Keratinocyte (primary cell): Measurements from ENCODE around the gene OR10H5. TPM values are rescaled to one million over a fixed set of nuclear protein-coding genes. Genes with fewer than 3 reads are reported as not detected.
A peak's percentile ranks its signal among the peaks of the same experiment; 100 is the strongest.
"Not testable (repeated sequence)": the region's sequence is repeated elsewhere in the genome, so short reads cannot be mapped to it uniquely, and the experiment has no call there.

Experiments used
- DNase-seq: peaks from one replicate; pipeline ENCODE4 v3.0.0-alpha.2; 2011; ENCODE audit warnings: low read depth, missing footprints, low spot score
- FAIRE-seq: peaks from 2 replicates; lab custom pipeline; 2011; peaks lifted over from hg19 to GRCh38; lab: Jason Lieb, UNC
- H2AFZ ChIP-seq: 2 replicates; pipeline ENCODE4 v1.6.0; 2012; ENCODE audit warnings: low read length, control low read depth, inconsistent platforms; ENCODE audit not compliant: control insufficient read depth
- H3K27ac ChIP-seq: 2 replicates; pipeline ENCODE4 v1.5.1; 2011; ENCODE audit warnings: low read length; ENCODE audit not compliant: control insufficient read depth, insufficient read depth
- H3K27me3 ChIP-seq: 3 replicates; pipeline ENCODE4 v1.6.0; 2011; ENCODE audit warnings: low read length; ENCODE audit not compliant: control insufficient read depth, insufficient read depth; ENCODE audit errors: extremely low read depth
- H3K36me3 ChIP-seq, 2 experiments: 2 replicates in 1 of 2; 3 replicates in 1 of 2; pipeline ENCODE4 v1.5.1; 2011; ENCODE audit warnings: low read length in 2 of 2, mild to moderate bottlenecking in 1 of 2; ENCODE audit not compliant: control insufficient read depth in 2 of 2, insufficient read depth in 2 of 2; ENCODE audit errors: extremely low read depth in 1 of 2
- H3K4me1 ChIP-seq: 3 replicates; pipeline ENCODE4 v1.5.1; 2011; ENCODE audit warnings: low read length; ENCODE audit not compliant: control insufficient read depth, insufficient read depth; ENCODE audit errors: extremely low read depth
- H3K4me2 ChIP-seq: 3 replicates; pipeline ENCODE4 v1.6.0; 2011; ENCODE audit warnings: low read depth, low read length; ENCODE audit not compliant: control insufficient read depth, insufficient read depth; ENCODE audit errors: extremely low read depth
- H3K4me3 ChIP-seq, 3 experiments: fragments of 200-600 bp in 1 of 3; sonication (generic) in 1 of 3; 2 replicates in 2 of 3; 3 replicates in 1 of 3; pipeline ENCODE4 v1.5.1; 2011 to 2016; ENCODE audit warnings: low read length in 3 of 3, mild to moderate bottlenecking in 3 of 3, control low read depth in 2 of 3, inconsistent platforms in 1 of 3, low read depth in 1 of 3, mixed read lengths in 1 of 3, mixed run types in 1 of 3, moderate library complexity in 1 of 3; ENCODE audit not compliant: control insufficient read depth in 2 of 3, insufficient read depth in 2 of 3; ENCODE audit errors: extremely low read depth in 1 of 3
- H3K79me2 ChIP-seq: 2 replicates; pipeline ENCODE4 v1.6.0; 2012; ENCODE audit warnings: low read length; ENCODE audit not compliant: control insufficient read depth, insufficient read depth
- H3K9ac ChIP-seq: 3 replicates; pipeline ENCODE4 v1.6.0; 2011; ENCODE audit warnings: low read length; ENCODE audit not compliant: control insufficient read depth, insufficient read depth; ENCODE audit errors: extremely low read depth
- H3K9me1 ChIP-seq: 3 replicates; pipeline ENCODE4 v1.6.0; 2011; ENCODE audit warnings: low read length; ENCODE audit not compliant: control insufficient read depth, insufficient read depth; ENCODE audit errors: extremely low read depth
- H3K9me3 ChIP-seq: 2 replicates; pipeline ENCODE4 v1.5.1; 2012; ENCODE audit warnings: low read depth, low read length; ENCODE audit not compliant: control insufficient read depth
- H4K20me1 ChIP-seq: 3 replicates; pipeline ENCODE4 v1.6.0; 2011; ENCODE audit warnings: low read length; ENCODE audit not compliant: control insufficient read depth, insufficient read depth; ENCODE audit errors: extremely low read depth
- EZH2 ChIP-seq: IDR thresholded peaks from one replicate; pipeline ENCODE4 v1.6.1; 2012; ENCODE audit warnings: inconsistent platforms, mild to moderate bottlenecking, low read length, moderate library complexity
- dilution Hi-C: fragments of 300-500 bp; cut with MboI; formaldehyde crosslinking; loops from one replicate; pipeline ENCODE4 v1.7.0; 2020; ENCODE audit warnings: low sequenced_read_pairs; ENCODE audit not compliant: extremely low pct_ligation_motif_present
- polyA plus RNA-seq, 5 experiments: library from polyadenylated mRNA; depleted of rRNA in 3 of 5; stranded (reverse) in 3 of 5; stranded (forward) in 1 of 5; unstranded in 1 of 5; fragments of >200 nt; gene quantifications; 1 replicate in 1 of 5; 2 replicates in 3 of 5; 3 replicates in 1 of 5; pipeline versions ENCODE4 v1.2.1 to v1.2.3, GENCODE V29; 2011 to 2012; ENCODE audit warnings: missing spikeins in 2 of 5, low read depth in 1 of 5, low replicate concordance in 1 of 5
- TF ChIP-seq, protein P1 (sequence below), 3 experiments: IDR thresholded peaks in 1 of 3; conservative IDR thresholded peaks in 1 of 3; optimal IDR thresholded peaks in 1 of 3; 2 replicates in 2 of 3; 3 replicates in 1 of 3; pipeline versions ENCODE3 to v1.5.1; 2011; ENCODE audit warnings: low read length in 3 of 3, mild to moderate bottlenecking in 3 of 3, moderate library complexity in 2 of 3, control low read depth in 1 of 3, inconsistent platforms in 1 of 3; ENCODE audit not compliant: insufficient read depth in 2 of 3; ENCODE audit errors: extremely low read depth in 1 of 3

The OR10H5 gene
- polyA plus RNA-seq, 1 donor (not counting 4 experiments of a cell fraction or from before 2014, with no cell fraction given) = not detected

DNA sequence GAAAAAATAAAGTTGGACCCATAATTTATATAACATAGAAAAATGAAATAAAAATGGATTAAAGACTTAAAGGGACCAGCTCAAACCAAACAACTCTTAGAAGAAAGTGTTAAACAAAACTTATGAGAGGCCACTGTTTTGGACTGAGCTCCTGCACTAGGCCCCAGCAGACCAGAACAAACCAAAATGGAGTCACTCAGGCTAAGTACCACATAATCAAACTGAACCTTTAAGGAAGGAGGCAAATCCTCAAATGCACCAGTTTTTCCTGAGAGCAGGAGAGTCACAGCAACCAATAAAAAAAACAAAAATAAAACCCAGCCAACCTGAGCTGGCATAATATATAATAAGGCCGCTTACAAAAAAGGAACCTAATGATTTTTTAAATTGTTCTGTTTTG, 38.3 kb downstream of the OR10H5 start:
- dilution Hi-C loops = no loop called here
- DNase-seq = no peak
- Histone ChIP-seq H3K4me2 (no peak overlapping the region), H4K20me1 (no peaks in the 10 kb centered on the region), H3K27ac (no peak overlapping the region), H3K27me3 (no peaks in the 10 kb centered on the region), H3K9ac (no peak overlapping the region), H2AFZ (no peak overlapping the region), H3K79me2 (no peaks in the 10 kb centered on the region), H3K4me3 (no peak overlapping the region), H3K9me3 (no peaks in the 10 kb centered on the region), H3K36me3 (no peaks in the 10 kb centered on the region), H3K4me1 (peaks cover 18% of the 10 kb centered on the region), H3K9me1 (no peaks in the 10 kb centered on the region)
- TF ChIP-seq EZH2 = no peak
- TF ChIP-seq, protein P1, sequence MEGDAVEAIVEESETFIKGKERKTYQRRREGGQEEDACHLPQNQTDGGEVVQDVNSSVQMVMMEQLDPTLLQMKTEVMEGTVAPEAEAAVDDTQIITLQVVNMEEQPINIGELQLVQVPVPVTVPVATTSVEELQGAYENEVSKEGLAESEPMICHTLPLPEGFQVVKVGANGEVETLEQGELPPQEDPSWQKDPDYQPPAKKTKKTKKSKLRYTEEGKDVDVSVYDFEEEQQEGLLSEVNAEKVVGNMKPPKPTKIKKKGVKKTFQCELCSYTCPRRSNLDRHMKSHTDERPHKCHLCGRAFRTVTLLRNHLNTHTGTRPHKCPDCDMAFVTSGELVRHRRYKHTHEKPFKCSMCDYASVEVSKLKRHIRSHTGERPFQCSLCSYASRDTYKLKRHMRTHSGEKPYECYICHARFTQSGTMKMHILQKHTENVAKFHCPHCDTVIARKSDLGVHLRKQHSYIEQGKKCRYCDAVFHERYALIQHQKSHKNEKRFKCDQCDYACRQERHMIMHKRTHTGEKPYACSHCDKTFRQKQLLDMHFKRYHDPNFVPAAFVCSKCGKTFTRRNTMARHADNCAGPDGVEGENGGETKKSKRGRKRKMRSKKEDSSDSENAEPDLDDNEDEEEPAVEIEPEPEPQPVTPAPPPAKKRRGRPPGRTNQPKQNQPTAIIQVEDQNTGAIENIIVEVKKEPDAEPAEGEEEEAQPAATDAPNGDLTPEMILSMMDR (optimal IDR thresholded peaks at IDR 0.05 in 1 of 3, IDR thresholded peaks at IDR 0.05 in 1 of 3, conservative IDR thresholded peaks at IDR 0.05 in 1 of 3; ENCODE audit: extremely low read depth in 1 of 3, insufficient read depth in 2 of 3, low read length in 3 of 3) = no peak
- no peak for FAIRE-seq

DNA sequence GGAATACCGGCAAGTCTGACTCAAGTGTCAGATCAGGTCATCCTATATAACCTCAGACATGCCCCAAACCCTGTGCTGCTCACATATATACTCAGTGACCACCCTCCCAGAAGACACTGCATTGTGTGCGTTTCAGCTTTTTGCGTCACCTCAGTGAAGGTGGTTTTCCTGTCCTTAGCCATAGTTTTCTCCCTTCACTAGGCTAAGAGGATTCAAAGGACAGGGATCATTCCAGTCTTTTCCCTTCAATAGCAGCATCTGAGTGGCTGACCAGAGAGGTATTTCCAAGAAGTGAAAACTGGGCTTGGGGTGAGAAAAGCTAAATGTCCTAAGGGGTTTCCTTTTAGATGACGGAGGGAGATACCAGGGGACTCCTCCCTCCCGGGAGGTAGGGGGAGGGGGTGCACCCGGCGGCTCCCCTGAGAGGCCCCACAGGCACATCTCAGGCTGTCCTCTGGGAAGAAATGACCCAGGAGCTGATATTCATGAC, 40.7 kb downstream of the OR10H5 start:
- Histone ChIP-seq H3K9ac (peak overlapping the region; percentile 40), H3K27me3 (no peaks in the 10 kb centered on the region), H3K79me2 (no peaks in the 10 kb centered on the region), H3K4me2 (peak overlapping the region; percentile 19), H4K20me1 (no peaks in the 10 kb centered on the region), H3K9me3 (no peaks in the 10 kb centered on the region), H3K4me1 (peaks cover 18% of the 10 kb centered on the region), H3K4me3 (peak overlapping the region in 1 of 3 experiments; percentile 18), H3K36me3 (no peaks in the 10 kb centered on the region), H3K9me1 (no peaks in the 10 kb centered on the region), H3K27ac (peak overlapping the region; percentile 75), H2AFZ (peak overlapping the region; percentile 77)
- no peak for DNase-seq
- peak; percentile 32 for FAIRE-seq
- dilution Hi-C loops = no loop called here
- TF ChIP-seq, protein P1 (optimal IDR thresholded peaks at IDR 0.05 in 1 of 3, IDR thresholded peaks at IDR 0.05 in 1 of 3, conservative IDR thresholded peaks at IDR 0.05 in 1 of 3; ENCODE audit: extremely low read depth in 1 of 3, insufficient read depth in 2 of 3, low read length in 3 of 3) = no peak
- TF ChIP-seq EZH2 = no peak

DNA sequence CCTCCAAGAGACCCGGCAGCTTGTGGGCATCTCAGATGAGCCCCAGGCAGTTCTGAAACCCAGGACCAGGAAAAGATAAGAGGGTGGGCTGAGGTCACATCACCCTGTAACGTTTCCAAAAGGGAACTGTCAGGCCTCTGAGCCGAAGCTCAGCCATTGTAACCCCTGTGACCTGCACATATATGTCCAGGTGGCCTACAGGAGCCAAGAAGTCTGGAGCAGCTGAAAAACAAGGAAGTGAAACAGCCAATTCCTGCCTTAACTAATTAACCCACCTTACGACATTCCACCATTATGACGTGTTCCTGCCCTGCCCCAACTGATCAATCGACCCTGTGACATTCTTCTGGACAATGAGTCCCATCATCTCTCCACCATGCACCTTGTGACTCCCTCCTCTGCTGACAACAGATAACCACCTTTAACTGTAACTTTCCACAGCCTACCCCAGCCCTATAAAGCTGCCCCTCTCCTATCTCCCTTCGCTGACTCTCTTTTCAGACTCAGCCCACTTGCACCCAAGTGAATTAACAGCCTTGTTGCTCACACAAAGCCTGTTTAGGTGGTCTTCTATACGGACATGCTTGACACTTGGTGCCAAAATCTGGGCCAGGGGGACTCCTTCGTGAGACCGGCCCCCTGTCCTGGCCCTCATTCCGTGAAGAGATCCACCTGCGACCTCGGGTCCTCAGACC, 41.3 kb downstream of the OR10H5 start:
- H3K9me3 ChIP-seq, H3K9me1 ChIP-seq, H3K27me3 ChIP-seq, H3K4me3 ChIP-seq, H4K20me1 ChIP-seq, H3K79me2 ChIP-seq, dilution Hi-C loops, H3K36me3 ChIP-seq: not testable (repeated sequence)
- DNase-seq = peak; percentile 63
- Histone ChIP-seq H2AFZ (peak overlapping the region; percentile 77), H3K27ac (peak overlapping the region; percentile 75), H3K9ac (peak overlapping the region; percentile 40), H3K4me2 (peak overlapping the region; percentile 19), H3K4me1 (peaks cover 23% of the 10 kb centered on the region)
- peak; percentile 95 for FAIRE-seq
